GM21528 (cell line): Measurements from ENCODE around the gene TSHR.
"Not testable (repeated sequence)": the region's sequence is repeated elsewhere in the genome, so short reads cannot be mapped to it uniquely, and the experiment has no call there.

Source experiments
- ATAC-seq: cut with Tn5 transposase; IDR thresholded peaks from one replicate; pipeline ENCODE4 v1.9.1; 2021; ENCODE audit warnings: mild to moderate bottlenecking, moderate library complexity; ENCODE audit not compliant: unreplicated experiment, low FRiP score

Gene TSHR

GRCh38 chr14:80948291-80948690 is 7.1 kb upstream of the TSHR start:
- ATAC-seq, result no peak

- ATAC-seq, result no peak
Observed at GRCh38 chr14:80951491-80951890, 3.9 kb upstream of the TSHR start.

- not testable (repeated sequence) for ATAC-seq
Observed at GRCh38 chr14:80953211-80953610, 2.2 kb upstream of the TSHR start.

GRCh38 chr14:80954687-80955299 is 628 bp upstream of the TSHR start:
- ATAC-seq, result no peak

GRCh38 chr14:80956102-80956501 is 681 bp downstream of the TSHR start:
- no peak for ATAC-seq

GRCh38 chr14:80956922-80957321 is 1.5 kb downstream of the TSHR start:
- no peak for ATAC-seq

- ATAC-seq, result no peak
Observed at GRCh38 chr14:80957613-80958012, 2.2 kb downstream of the TSHR start.

- ATAC-seq, result no peak
Observed at GRCh38 chr14:80958226-80958625, 2.8 kb downstream of the TSHR start.

- ATAC-seq, result no peak
Observed at GRCh38 chr14:80958939-80959338, 3.5 kb downstream of the TSHR start.

GRCh38 chr14:80959496-80959895 is 4.1 kb downstream of the TSHR start:
- ATAC-seq, result peak; percentile 99

- no peak for ATAC-seq
Observed at GRCh38 chr14:80965037-80965436, 9.6 kb downstream of the TSHR start.

- ATAC-seq, result no peak
Observed at GRCh38 chr14:80973931-80974641, 18.7 kb downstream of the TSHR start.

- ATAC-seq, result no peak
Observed at GRCh38 chr14:80974679-80975078, 19.3 kb downstream of the TSHR start.

GRCh38 chr14:80977221-80977620 is 21.8 kb downstream of the TSHR start:
- no peak for ATAC-seq

- no peak for ATAC-seq
Observed at GRCh38 chr14:80978403-80978802, 23.0 kb downstream of the TSHR start.

GRCh38 chr14:80979951-80980350 is 24.5 kb downstream of the TSHR start:
- no peak for ATAC-seq

- no peak for ATAC-seq
Observed at GRCh38 chr14:80981156-80981555, 25.7 kb downstream of the TSHR start.

- ATAC-seq, result no peak
Observed at GRCh38 chr14:80981673-80982072, 26.3 kb downstream of the TSHR start.

- ATAC-seq, result no peak
Observed at GRCh38 chr14:80982711-80983110, 27.3 kb downstream of the TSHR start.

- peak; percentile 67 for ATAC-seq
Observed at GRCh38 chr14:80987235-80988032, 32.0 kb downstream of the TSHR start.

- no peak for ATAC-seq
Observed at GRCh38 chr14:80988192-80988591, 32.8 kb downstream of the TSHR start.
